ENCODE data around the gene NBAS. TPM values are rescaled to one million over a fixed set of nuclear protein-coding genes. Genes with fewer than 3 reads are reported as not detected.
A peak's percentile ranks its signal among the peaks of the same experiment; 100 is the strongest.

Gene NBAS
- total RNA-seq, 1 donor from 2014 or later = 57.6 TPM

GRCh38 chr2:15510131-15510530, 51.0 kb downstream of the NBAS start:
- Histone ChIP-seq H3K9ac (ENCODE audit: low read length) (no peak overlapping the region), H3K27ac (ENCODE audit: low read depth, low read length) (no peak overlapping the region), H3K27me3 (ENCODE audit: insufficient read depth, low read length) (no peaks in the 10 kb centered on the region), H4K20me1 (ENCODE audit: insufficient read depth, low read length) (peaks cover 5% of the 10 kb centered on the region), H3K79me2 (ENCODE audit: insufficient read depth, low read length) (peaks cover 1% of the 10 kb centered on the region), H3K36me3 (ENCODE audit: insufficient read depth, low read length) (peaks cover 9% of the 10 kb centered on the region), H3K4me3 (ENCODE audit: insufficient read depth, low read depth, low read length) (no peak overlapping the region), H3K9me3 (ENCODE audit: insufficient read depth, low read depth, low read length) (no peaks in the 10 kb centered on the region), H3K4me2 (ENCODE audit: low read length) (no peak overlapping the region), H3K4me1 (ENCODE audit: insufficient read depth, low read length) (no peaks in the 10 kb centered on the region), H2AFZ (ENCODE audit: low read depth, low read length) (no peak overlapping the region)
- no peak for FAIRE-seq
- H3K4me1 Mint-ChIP-seq (ENCODE audit: low read depth, unreplicated experiment) = peaks cover 10% of the 10 kb centered on the region
- H3K27ac Mint-ChIP-seq (ENCODE audit: unreplicated experiment) = no peak overlapping the region
- H3K36me3 Mint-ChIP-seq (ENCODE audit: low read depth, unreplicated experiment) = peaks cover 10% of the 10 kb centered on the region
- no peak for DNase-seq (ENCODE audit: low read depth)
- no peak overlapping the region for H3K4me3 Mint-ChIP-seq (ENCODE audit: unreplicated experiment)
- H3K27me3 Mint-ChIP-seq (ENCODE audit: low read depth, unreplicated experiment) = no peaks in the 10 kb centered on the region
- no peak for TF ChIP-seq CTCF (IDR thresholded peaks at IDR 0.05; ENCODE audit: insufficient read depth, low read depth, low read length)
- no peak for TF ChIP-seq EZH2 (IDR thresholded peaks at IDR 0.05; ENCODE audit: insufficient read depth, low read length)
- H3K9me3 Mint-ChIP-seq (ENCODE audit: unreplicated experiment) = no peaks in the 10 kb centered on the region

- DNase-seq (ENCODE audit: low read depth) = no peak
- Mint-ChIP-seq H3K4me1 (ENCODE audit: low read depth, unreplicated experiment) (peaks cover 10% of the 10 kb centered on the region), H3K36me3 (ENCODE audit: low read depth, unreplicated experiment) (peaks cover 6% of the 10 kb centered on the region), H3K27ac (ENCODE audit: unreplicated experiment) (no peak overlapping the region), H3K4me3 (ENCODE audit: unreplicated experiment) (no peak overlapping the region), H3K27me3 (ENCODE audit: low read depth, unreplicated experiment) (no peaks in the 10 kb centered on the region), H3K9me3 (ENCODE audit: unreplicated experiment) (no peaks in the 10 kb centered on the region)
- peaks cover 4% of the 10 kb centered on the region for H3K79me2 ChIP-seq (ENCODE audit: insufficient read depth, low read length)
- peaks cover 15% of the 10 kb centered on the region for H3K36me3 ChIP-seq (ENCODE audit: insufficient read depth, low read length)
- no peaks in the 10 kb centered on the region for H3K4me1 ChIP-seq (ENCODE audit: insufficient read depth, low read length)
- H2AFZ ChIP-seq (ENCODE audit: low read depth, low read length) = no peak overlapping the region
- H3K9me3 ChIP-seq (ENCODE audit: insufficient read depth, low read depth, low read length) = no peaks in the 10 kb centered on the region
- H3K9ac ChIP-seq (ENCODE audit: low read length) = no peak overlapping the region
- no peak overlapping the region for H3K4me3 ChIP-seq (ENCODE audit: insufficient read depth, low read depth, low read length)
- peaks cover 11% of the 10 kb centered on the region for H4K20me1 ChIP-seq (ENCODE audit: insufficient read depth, low read length)
- TF ChIP-seq EZH2 (IDR thresholded peaks at IDR 0.05; ENCODE audit: insufficient read depth, low read length) = no peak
- no peak for TF ChIP-seq CTCF (IDR thresholded peaks at IDR 0.05; ENCODE audit: insufficient read depth, low read depth, low read length)
- no peak overlapping the region for H3K4me2 ChIP-seq (ENCODE audit: low read length)
- FAIRE-seq = no peak
- no peaks in the 10 kb centered on the region for H3K27me3 ChIP-seq (ENCODE audit: insufficient read depth, low read length)
- no peak overlapping the region for H3K27ac ChIP-seq (ENCODE audit: low read depth, low read length)
Measured at GRCh38 chr2:15507697-15508096, 53.4 kb downstream of the NBAS start.

- Mint-ChIP-seq H3K4me1 (ENCODE audit: low read depth, unreplicated experiment) (peaks cover 10% of the 10 kb centered on the region), H3K27me3 (ENCODE audit: low read depth, unreplicated experiment) (no peaks in the 10 kb centered on the region), H3K4me3 (ENCODE audit: unreplicated experiment) (no peak overlapping the region), H3K9me3 (ENCODE audit: unreplicated experiment) (no peaks in the 10 kb centered on the region), H3K27ac (ENCODE audit: unreplicated experiment) (peak overlapping the region; percentile 0), H3K36me3 (ENCODE audit: low read depth, unreplicated experiment) (peaks cover 6% of the 10 kb centered on the region)
- FAIRE-seq = no peak
- Histone ChIP-seq H3K27ac (ENCODE audit: low read depth, low read length) (no peak overlapping the region), H3K79me2 (ENCODE audit: insufficient read depth, low read length) (peaks cover 4% of the 10 kb centered on the region), H4K20me1 (ENCODE audit: insufficient read depth, low read length) (peaks cover 11% of the 10 kb centered on the region), H3K36me3 (ENCODE audit: insufficient read depth, low read length) (peaks cover 18% of the 10 kb centered on the region), H2AFZ (ENCODE audit: low read depth, low read length) (no peak overlapping the region), H3K9me3 (ENCODE audit: insufficient read depth, low read depth, low read length) (no peaks in the 10 kb centered on the region), H3K4me3 (ENCODE audit: insufficient read depth, low read depth, low read length) (no peak overlapping the region), H3K4me2 (ENCODE audit: low read length) (peak overlapping the region; percentile 43), H3K4me1 (ENCODE audit: insufficient read depth, low read length) (no peaks in the 10 kb centered on the region), H3K9ac (ENCODE audit: low read length) (no peak overlapping the region), H3K27me3 (ENCODE audit: insufficient read depth, low read length) (no peaks in the 10 kb centered on the region)
- no peak for DNase-seq (ENCODE audit: low read depth)
- no peak for TF ChIP-seq CTCF (IDR thresholded peaks at IDR 0.05; ENCODE audit: insufficient read depth, low read depth, low read length)
- TF ChIP-seq EZH2 (IDR thresholded peaks at IDR 0.05; ENCODE audit: insufficient read depth, low read length) = no peak
Measured at GRCh38 chr2:15507061-15507460, 54.1 kb downstream of the NBAS start.

Measured in astrocyte (in vitro differentiated cells and primary cell).